GM19468 (cell line): Measurements from ENCODE around the gene SOD1.

ENCODE experiments used
- ATAC-seq: cut with Tn5 transposase; IDR thresholded peaks from one replicate; pipeline ENCODE4 v1.9.1; 2021; ENCODE audit warnings: mild to moderate bottlenecking, moderate library complexity, moderate number of reproducible peaks; ENCODE audit not compliant: unreplicated experiment; ENCODE audit errors: extremely low read depth

SOD1 gene

DNA sequence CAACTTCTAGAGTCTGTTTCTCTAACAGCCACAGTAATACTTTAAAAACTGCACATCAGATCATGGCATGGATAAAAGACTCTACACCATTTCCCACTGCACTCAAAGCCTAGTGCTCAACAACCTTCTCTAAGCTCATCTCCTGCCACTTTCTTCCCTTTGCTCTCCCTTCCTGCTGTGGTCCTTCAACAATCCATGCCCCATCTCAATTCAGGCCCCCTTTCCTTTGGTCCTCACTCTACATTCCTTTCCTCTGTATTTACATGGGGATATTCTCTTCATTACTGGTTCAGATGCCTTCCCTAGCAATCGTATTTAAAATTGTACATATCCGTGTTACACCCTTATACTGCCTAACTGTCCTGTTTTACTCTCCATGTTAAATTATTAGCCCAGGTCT, 19.0 kb downstream of the SOD1 start:
- no peak for ATAC-seq

DNA sequence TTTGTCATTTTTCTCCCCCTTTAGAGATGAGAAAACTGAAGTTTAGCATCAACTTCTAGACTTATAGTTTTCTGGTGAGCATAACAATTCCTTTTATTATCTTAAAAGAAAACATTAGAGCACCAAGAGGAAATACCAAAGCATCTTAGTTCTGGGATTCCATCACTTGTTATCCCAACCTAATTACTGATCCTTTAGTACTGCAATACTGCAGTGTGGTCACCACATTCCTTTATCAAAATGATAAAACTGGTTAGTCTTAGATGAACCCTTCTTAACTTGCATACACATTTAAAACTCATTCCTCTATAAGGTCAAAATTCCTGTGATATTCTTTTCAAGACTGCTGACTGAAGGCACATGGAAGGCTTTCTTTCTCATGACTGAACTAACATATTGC, 23.1 kb downstream of the SOD1 start:
- no peak for ATAC-seq

DNA sequence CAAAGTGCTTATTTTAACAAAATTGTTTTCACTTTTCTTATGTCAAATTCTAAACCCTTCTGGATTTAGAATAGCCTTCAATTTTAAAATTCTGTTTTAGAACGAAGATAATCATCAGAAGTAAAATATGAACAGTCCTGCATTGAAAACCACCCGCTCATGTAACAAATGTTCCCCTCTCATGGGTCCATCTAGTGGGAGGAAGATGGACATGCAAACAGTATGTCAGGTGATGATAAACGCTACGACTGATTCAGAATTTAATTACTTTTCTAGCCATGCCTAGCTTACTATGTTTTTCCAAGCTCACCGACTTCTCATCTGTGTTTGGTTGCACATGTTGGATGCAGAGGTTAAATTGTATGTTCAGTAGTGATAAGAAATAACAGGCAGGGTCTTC, 23.5 kb downstream of the SOD1 start:
- no peak for ATAC-seq

DNA sequence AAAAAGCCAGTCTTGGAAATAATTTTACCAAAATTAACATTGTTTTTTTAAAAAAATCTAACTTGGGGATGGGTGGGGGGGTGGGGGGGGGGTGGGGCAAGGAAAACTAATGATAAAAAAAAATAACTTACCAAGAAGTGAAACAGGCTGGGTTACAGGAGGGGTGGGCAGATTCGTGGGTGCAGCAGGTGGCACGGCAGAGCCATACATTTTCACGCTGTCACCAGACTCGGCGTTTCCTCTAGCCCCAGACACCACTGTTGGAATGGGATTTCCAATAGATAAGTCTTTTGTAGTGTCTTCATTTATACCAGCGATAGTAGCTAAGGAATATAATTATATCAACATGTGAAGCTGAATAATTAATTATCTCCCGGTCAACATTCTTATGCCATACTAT, 25.4 kb downstream of the SOD1 start:
- no peak for ATAC-seq

DNA sequence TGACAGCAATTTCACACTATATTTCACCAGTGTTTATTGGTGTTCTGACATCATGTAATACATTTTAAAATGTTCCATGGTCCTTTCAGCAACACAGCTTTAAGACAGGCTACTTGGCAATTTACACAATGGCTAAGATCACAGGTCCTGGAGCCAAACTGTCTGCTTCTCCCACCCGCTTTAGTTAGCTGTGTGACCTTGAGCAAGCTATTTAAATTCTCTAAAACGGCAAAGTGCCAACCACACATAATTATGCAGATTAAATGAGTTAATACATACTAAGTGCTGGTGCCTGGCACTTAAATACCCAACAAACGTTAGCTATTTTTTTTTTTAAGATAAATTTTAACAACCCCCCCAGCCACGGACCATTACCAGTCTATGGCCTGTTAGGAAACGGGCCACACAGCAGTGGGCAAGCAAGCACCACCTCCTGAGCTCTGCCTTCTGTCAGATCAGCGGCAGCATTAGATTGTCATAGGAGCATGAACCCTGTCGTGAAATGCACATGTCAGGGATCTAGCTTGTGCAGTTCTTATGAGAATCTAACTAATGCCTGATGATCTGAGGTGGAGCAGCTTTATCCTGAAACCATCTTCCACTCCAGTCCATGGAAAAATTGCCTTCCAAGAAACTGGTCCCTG, 26.9 kb downstream of the SOD1 start:
- no peak for ATAC-seq

DNA sequence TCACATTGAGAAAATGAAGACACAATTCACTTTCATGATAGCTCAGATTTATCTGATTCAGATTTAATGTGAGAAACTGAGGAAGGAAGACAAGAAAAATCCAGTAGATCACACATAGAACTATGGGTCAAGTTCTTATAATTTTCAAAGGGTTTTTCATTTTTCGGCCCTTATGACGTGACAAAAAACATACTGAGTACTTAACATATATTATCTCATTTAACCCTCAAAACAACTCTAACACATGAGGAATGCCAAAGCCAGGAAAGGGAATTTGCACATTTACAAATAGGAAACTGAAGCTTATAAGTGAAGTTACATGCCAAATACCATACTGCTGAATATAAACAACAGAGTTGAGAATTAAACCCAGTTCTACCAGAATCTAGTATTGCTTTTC, 27.6 kb downstream of the SOD1 start:
- no peak for ATAC-seq

DNA sequence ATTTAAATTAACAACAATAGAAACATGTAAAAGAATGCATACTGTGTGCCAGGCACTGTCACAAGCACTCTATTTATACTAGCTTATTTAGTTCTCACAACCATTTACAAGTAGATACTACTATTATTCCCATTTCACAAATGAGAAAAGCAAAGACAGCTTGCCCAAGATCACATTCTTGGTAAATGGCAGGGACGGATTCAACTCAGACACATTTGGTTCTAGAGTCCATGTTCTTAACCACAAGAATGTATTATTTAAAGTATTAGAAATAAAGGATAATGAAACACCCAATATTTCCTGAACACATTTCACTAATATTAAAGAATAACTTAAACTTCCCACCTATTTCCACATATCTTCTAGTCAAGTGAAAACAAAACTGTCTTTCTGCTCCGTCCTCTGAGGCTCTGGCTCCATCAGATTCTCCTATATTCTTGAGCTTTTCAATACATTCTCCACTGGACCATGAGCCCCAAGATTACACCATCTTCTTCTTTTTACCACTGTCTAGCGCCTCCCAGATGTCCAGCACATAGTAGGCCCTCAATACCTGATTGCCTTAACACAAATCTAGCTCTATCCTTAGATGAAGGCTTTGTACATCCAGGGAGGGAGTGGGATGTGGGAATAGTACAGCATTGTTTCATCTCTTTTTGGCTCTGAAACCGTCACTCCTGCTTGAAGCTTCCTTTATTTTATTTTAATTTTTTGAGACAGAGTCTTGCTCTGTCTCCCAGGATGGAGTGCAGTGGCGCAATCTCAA, 29.3 kb downstream of the SOD1 start:
- ATAC-seq, result no peak

DNA sequence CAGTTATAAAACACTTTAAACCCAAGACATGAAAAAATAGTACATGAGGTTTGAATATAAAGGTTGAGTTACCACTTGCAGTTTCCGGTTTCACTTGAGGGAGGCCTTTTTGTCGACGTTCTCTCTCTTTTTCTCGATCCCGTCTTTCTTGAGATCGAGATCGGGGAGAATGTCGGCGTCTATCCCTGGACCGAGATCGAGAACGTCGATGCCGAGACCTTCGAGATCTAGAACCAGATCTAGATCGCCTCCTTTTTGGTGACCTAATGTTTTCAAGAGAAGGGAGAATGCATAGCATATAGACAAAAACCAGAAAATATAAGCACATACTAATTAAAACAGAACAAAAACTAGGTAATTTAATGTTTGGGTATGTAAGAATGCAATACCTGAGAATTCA, 33.7 kb downstream of the SOD1 start:
- ATAC-seq, result no peak

DNA sequence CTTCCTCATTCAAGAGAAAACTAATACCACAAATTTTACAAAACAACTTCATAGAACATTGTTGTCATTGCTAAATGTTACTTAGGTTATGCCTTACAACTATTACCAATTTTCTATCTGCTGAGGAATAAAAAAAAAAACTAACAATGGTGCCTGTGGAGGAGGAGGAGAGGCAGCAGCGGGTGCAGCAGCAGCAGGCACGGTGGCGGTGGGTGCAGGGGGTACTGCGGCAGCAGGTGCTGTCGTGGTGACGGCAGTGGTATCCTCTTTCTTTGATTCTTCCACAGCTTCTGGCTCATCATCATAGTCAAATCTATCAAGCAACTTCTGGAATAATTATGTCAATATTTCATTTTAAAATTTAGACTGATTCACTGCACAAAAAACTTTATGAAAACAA, 36.9 kb downstream of the SOD1 start:
- no peak for ATAC-seq

DNA sequence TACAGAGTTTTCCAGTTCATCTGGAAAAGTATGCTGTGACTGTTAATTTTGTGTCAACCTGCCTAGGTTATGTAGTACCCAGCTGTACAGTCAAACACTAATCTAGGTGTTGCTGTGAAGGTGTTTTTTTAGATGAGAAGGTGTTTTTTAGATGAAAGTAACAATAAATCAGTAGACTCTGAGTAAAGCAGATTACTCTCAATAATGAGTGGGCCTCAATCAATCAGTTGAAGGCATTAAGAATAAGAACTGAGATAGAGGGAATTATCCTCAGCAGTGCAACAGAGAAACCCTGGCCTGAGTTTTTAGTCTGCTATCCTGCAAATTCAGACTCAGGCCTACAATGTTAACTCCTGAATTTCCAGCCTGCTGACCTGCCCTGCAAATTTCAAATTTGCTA, 39.0 kb downstream of the SOD1 start:
- ATAC-seq, result no peak

DNA sequence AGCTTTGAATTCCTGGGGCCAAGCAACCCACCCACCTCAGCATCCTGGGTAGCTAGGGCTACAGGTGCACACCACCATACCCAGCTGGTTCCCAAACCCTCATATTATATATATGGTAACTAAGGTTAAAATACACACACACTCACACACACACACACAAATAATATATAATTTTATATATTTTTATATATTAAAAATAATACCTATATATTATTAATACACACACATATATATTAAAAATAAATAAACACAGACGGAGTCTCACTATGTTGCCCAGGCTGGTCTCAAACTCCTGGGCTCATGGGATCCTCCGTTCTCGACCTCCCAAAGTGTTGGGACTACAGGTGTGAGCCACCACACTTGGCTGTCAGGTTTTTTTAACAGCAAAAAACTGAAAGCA, 40.5 kb downstream of the SOD1 start:
- ATAC-seq, result no peak

DNA sequence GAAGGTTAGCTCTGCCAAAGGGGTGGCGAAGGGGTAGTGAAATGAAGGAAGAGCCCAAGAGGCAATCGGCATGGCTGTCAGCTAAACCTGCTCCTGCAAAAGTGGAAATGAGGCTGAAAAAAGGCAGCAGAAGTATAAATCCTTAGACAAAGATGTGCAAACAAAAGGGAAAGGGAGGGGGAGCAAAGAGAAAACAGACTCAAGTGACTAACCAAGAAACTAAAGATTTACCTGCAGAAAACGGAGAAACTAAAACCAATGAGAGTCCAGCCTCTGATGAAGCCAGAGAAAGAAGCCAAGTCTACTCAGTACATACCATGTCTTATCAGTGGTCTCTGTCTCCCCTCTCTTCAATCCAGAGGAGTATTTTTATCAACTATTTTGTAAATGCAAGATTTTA, 47.1 kb downstream of the SOD1 start:
- no peak for ATAC-seq

DNA sequence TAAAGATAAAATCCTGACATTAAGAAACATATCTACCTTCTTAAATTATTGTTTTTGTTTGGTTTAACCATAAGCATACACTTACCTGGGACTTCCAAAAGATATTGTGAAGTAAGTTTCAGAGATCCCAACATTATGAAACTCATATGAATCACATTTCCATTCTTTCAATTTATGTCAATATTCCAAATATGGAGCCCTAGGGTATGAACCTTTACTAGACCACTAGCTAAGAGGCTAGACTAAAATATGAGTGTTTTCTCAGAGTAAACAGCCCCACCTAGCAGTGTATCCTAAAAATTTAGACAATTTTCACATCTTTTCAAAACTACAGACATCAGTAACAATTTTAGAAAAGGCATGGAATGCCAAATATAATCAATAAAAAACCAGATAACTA, 48.0 kb downstream of the SOD1 start:
- ATAC-seq, result no peak

DNA sequence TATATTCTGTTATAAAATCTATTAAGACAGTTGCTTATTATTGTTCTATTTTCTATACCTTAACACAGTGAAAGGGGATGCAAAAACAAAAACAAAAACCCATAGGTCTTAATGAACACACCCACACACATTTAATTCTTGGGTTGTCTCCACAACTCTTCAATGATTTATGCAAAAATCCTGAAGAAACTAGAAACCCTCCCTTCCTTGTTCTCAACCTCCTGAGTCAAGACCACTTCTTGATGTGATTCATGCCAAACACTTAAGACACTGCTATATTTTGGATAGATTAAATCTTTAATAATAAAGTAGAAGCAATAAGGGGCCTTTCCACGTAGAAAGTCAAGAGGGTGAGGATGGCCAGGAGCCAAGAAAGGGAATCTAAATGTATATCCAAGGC, 49.0 kb downstream of the SOD1 start:
- no peak for ATAC-seq

DNA sequence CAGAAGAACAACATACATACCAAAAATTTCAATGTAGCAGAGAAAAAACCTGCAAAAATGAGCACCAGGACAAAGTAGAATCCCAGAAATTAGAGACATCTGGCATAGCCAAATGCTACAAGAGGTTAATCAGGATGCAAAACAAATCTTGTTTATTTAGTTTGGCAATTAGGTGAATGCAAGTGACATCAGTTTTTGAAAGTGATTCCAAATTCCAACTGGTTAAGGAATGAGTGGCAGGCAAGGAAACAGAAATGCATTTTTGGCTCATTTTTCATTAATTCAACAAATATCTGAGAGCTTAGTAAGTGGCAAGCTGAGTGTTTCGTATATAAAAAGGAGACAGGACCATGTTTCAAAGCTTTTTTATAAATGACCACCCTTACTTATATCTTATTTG, 51.1 kb downstream of the SOD1 start:
- no peak for ATAC-seq

DNA sequence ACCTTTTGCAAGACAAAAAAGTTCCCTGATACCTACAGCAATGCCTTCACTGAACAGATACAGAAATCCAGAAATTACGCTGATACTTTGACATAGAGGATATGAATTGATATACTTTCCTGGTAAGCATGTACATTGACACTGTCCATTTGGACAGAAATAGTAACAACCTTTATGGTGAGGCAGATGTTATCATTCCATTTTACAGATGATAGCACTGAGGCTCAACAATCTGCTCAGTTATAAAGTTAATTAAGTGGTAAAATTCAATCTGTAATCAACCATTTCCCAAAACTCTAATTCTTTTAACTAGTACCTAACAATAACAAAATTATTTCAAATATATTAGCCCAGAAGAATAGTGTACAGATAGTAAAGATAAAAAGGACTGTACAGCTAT, 51.8 kb downstream of the SOD1 start:
- no peak for ATAC-seq

DNA sequence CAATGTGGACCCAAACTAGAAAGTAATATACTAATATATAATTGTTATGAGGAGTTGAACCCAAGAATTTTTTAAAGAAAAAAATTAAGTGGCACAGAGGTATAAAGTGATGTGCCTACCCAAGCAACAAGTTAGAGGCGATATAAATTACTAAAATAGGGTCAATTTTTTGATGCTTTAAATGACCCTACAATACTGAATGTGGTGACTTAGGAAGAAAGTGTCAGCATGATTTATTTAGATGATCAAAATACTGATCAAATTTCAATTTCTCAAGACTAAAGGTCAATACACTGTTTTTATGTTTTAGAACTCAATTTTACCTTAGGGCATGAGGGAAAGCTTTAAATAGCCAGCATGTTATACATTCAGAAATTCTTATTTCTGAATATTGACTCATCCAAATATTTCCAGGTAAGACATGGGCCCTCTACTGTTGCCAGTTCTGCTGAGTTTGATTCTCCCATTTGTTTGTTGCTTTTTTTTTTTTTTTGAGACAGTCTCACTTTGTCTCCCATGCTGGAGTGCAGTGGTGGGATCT, 52.3 kb downstream of the SOD1 start:
- ATAC-seq, result no peak

DNA sequence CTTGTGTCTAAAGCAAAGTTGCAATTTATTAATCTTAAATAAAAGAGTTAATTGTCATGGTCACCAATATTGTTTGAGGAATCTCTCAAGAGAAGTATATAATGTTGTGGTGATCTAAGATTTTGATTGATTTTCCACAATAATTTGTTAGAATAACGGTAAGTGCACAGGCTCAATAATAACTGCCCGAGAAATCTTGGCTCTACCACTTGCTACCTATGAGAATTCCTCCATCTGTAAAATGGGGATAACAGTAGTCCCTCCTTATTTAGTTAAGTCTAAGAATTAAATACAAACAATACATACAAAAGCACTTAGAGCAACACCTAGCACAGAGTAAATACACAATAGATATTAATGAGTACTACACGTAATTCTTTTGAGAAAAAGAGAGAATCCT, 53.6 kb downstream of the SOD1 start:
- ATAC-seq, result no peak

DNA sequence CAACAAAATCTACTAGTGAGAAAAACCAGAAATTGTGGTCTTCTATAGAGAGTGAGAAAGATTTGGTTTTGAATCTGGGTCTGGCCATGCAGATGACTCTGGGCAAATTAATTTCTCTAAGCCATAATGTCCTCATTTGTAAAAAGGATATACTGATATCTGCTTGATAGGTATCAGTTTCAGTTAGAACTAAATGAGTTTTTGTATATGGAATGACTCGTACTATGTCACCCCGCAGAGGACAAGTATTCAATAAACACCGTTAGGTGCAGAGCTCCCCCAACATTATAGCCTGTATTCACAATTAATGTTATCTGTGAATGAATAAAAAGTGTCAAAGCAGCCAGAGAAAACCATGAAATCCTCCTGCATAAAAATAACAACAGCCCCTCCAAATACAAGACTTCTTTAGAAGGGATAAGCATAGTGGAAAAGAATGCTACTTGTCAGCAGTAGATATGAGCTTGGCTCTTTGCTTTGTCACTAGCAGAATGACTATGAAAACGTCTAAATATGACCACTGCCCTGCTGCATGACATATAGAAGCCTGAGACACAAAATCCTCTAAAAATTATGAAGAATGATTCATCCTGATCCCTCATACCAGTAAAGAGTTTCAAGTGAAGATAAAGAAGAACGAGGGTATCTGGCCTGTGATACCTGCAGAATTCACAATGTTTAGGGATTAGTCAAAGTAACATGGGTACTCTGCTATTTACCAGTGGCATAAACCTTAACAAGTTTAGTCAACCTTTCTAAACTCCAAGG, 54.7 kb downstream of the SOD1 start:
- ATAC-seq, result no peak

DNA sequence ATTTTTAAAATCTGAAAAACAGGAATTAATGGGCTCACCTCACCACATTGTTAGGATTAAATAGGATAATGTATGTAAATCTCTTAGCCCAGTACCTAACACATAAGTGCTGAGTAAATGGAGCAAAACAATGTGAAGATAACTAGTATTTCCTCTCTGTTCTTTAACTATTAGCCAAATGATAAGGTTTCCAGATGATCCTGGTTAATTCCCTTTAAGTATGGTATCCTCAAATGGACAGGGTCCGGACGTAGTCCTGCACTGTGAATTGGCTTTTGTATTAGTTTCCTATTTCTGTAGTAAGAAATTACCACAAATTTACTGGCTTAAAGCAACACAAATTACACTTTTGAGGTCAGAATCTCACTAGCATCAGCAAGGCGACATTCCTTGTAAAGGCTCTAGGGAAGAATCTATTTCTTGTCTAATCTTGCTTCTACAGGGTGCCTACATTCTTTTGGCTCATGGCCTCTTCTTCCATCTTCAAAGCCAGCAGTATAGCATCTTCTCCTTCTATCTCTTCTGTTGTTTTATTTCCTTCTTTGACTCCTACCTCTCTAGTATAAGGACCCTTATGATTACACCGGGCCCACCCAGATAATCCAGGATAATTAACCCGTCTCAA, 55.4 kb downstream of the SOD1 start:
- ATAC-seq, result no peak

DNA sequence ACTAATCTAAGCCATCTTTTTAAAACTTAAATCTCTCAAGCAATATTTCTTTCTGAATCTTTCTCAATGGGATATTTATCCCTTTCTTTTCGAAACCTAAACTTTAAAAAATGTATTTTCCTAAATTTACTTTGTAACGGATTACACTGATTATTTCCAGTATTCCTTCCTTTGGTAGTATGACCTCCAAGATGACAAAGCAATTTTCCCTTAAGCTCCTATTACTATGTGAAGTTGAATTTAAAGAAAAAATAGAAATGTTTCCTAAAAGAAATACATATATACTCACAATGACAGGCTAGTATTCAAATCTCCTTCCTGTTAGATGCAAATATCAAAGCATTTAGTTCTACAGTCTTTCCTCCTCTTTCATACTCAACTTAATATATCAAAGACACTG, 56.6 kb downstream of the SOD1 start:
- ATAC-seq, result no peak
